ENCODE data around the gene UBL3. TPM values are rescaled to one million over a fixed set of nuclear protein-coding genes. Genes with fewer than 3 reads are reported as not detected.
A peak's percentile ranks its signal among the peaks of the same experiment; 100 is the strongest.

UBL3 gene
- total RNA-seq, 1 donor from 2014 or later = 52.2 TPM

DNA sequence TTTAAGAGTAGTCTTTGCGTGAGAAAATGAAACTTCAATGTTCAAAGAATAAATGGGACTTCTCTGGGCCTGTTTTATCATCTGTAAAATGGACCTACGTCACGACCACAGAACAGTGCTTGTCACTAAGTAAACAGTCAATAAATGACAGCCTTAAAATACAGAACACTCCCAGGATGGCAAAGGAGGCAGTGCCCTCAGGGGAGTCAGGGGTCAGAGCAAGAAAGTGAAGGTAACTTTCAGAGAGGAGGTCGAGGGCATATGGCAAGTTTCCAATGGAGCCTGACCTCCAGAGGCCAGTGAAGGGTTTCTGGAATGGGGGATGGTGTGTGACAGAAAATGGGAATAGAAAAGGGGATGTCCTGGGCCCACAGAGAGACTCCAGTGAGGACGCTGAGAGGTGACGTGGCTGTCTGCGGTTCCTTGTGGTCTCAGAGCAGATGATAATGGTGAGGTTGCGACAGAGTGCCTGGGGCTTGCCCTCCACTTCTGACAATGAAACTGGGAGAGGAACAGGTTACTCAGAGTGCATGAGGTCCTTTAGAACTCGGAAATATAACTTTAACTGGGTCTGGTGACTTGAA is 91.8 kb downstream of the UBL3 start:
- peak; percentile 15 for DNase-seq (ENCODE audit: low spot score)

DNA sequence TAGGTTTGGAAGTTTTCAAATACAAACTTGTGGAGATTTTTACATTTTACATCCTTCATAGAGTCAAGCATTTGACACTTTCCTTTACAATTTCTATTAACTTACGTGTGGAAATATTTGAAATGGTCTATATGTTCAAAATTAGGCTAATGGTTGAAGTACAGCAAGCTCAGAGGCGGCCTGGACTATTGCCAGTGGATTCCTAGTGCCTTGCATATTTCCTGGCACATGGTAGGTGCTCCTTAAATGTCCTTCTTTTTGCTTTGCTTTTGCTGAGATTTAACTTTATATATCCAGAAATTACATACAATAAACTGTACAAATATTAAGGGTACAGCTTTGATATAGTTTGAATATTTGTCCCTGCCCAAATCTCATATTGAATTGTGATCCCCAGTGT is 93.9 kb downstream of the UBL3 start:
- no peak for DNase-seq (ENCODE audit: low spot score)

DNA sequence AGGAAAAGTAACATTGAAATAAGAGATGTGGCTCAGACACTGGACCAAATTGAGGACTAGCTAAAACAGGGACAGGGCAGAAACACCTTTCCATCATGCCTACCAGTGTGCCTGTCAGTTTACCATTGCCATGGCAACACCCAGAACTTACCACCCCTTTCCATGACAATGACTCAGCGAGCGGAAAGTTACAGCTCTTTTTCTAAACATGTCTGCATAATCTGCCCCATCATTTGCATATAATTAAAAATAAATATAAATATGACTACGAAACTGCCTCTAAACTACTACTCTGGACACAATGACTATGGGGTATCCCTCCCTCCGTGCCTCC is 96.0 kb downstream of the UBL3 start:
- no peak for DNase-seq (ENCODE audit: low spot score)

DNA sequence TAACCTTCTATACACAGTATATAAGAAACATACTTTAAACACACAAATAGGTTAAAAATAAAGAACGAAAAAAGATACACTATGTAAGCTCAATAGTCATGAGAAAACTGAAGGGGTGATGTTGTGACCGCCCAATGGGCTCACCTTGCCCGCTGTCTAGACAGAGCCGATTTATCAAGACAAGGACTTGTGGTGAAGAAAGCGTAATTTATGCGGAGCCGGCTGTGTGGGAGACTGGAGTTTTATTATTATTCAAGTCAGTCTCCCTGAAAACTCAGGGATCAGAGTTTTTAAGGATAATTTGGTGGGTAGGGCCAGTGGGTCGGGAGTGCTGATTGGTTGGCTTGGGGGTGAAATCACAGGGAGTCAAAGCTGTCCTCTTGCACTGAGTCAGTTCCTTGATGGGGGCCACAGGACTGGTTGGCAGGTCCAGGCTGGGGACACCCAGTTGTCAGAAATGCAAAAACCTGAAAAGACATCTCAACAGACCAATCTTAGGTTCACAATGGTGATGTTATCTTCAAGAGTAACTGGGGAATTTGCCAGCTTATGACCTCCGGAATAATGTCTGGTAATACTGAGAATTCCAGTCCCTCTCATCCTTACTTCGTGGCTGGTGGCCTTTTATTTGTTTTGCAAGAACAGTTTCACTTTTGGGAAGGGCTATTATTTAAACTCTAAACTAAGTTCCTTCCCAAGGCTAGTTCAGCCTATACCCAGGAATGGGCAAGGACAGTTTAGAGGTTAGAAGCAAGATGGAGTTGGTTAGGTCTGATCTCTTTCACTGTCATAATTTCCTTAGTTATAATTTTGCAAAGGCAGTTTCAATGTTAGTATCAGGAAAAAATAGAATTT is 96.6 kb downstream of the UBL3 start:
- no peak for DNase-seq (ENCODE audit: low spot score)

DNA sequence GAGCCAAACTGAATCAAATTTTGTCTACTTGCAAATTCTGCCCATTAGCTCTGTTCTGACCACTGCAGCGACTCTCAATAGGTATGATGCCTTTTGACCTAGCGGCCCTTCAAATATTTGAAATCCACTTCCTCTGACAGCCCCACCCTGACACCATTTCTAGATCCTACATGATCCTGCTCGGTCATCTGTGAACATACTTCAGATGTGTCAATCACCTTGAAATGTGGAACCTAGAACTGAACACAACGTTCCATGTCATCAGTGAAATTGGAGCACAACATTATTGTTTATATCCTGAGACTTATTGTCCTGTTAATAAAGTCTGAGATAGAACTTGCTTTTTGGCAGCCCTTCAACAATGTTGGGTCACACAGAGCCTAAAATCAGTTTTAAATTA is 98.2 kb downstream of the UBL3 start:
- DNase-seq (ENCODE audit: low spot score) = no peak

DNA sequence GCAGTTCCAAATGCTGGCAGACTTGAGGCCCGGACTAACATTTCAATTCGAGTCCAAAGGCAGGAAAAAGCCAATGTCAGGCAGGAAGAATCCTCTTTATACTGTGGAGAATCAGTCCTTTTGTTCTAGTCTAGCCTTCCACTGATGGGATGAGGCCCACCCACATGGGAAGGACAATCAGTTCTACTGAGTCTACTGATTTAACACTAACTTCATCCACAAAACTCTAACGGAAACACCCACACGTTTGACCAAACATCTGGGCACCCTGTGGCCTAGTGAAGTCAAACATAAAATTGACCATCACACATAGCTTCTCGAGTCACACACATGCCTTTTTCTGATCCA is 100.3 kb downstream of the UBL3 start:
- DNase-seq (ENCODE audit: low spot score) = no peak

DNA sequence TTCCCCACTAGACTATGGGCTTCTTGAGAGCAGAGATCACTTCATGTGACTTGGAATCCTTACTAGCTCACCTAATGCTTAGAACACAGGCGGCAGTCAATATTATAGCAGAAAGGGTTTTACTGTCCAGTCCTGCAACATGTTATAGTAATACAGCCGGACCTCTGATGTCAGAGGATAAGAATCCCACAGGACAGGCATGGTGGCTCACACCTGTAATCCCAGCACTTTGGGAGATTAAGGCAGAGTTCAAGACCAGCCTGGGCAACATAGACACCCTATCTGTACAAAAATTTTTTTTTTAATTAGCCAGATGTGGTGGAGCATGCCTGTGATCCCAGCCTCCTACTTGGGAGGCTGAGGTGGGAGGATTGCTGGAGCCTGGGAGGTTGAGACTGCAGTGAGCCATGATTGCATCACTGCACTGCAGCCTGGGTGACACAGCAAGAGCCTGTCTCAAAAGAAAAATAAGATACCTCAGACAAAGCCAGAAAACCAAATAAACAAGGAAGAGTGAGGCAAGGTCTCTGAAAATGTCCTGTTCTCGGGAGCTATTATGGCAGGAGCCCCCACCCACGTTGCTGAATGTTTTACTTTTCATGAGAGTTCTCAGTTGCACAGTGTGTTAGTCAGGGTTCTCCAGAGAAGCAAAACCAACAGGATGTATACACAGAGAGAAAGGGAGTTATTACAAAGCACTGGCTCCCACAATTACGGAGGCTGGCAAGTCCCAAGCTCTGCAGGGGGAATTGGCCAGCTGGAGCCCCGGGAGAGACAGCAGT is 100.8 kb downstream of the UBL3 start:
- no peak for DNase-seq (ENCODE audit: low spot score)

DNA sequence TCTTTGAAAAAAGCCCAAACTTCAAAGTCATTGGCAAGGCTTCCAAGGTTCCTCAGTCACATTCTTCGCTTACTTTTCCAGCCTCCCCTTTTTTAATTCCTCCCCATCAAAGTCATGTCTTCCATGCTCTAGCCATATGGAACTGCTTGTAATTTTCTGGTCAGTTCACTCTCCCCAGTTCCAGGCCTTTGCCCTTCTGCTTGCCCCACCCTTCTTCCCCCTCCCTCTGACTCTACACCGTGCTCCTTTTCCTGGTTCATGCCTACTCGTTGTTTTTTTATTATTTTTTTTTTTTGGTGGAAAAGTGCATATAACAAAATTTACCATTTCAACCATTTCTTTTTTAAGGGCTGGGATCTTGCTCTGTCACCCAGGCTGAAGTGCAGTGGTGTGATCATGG is 102.3 kb downstream of the UBL3 start:
- no peak for DNase-seq (ENCODE audit: low spot score)

DNA sequence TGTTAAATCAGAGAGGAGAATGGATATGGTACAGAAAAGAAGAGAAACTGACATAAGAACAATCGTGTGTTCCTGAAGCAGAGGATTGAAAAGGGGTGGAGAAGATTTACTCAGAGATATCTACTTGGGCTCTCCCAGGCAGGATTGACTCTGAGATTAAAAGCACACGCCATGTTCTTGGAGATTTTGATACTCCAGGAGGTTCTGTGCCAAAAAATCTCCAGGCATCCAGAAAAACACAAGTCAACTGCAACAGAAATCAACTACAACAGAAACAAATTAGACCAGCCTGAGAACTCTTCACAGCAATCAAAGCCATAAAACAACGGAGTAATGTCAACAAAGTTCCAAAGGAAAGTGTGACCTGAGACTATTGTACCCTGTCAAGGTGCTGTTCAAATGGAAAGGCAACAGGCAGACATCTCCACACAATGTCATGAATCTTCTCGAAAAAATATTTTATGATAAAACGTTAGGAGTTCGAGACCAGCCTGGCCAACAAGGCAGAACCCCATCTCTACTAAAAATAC is 104.2 kb downstream of the UBL3 start:
- peak; percentile 57 for DNase-seq (ENCODE audit: low spot score)

DNA sequence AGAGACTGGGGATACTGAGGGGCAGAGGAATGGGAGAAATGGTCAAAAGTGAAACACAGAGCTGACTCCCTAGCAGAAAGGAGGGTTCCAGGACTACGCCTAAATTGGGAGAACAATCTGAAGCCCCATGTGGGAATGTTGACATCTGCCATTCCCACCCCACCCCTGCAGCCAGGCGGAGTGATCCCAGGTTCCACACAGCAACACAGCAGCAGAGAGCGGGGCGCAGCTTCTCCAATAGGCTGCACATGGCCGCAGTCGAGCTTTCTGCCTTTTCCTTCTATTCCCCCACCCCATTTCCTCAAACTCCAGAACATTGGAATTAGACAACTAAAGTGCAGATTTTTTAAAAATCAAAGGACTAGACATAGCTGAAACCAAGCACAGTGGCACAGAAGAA is 104.7 kb downstream of the UBL3 start:
- DNase-seq (ENCODE audit: low spot score) = no peak

DNA sequence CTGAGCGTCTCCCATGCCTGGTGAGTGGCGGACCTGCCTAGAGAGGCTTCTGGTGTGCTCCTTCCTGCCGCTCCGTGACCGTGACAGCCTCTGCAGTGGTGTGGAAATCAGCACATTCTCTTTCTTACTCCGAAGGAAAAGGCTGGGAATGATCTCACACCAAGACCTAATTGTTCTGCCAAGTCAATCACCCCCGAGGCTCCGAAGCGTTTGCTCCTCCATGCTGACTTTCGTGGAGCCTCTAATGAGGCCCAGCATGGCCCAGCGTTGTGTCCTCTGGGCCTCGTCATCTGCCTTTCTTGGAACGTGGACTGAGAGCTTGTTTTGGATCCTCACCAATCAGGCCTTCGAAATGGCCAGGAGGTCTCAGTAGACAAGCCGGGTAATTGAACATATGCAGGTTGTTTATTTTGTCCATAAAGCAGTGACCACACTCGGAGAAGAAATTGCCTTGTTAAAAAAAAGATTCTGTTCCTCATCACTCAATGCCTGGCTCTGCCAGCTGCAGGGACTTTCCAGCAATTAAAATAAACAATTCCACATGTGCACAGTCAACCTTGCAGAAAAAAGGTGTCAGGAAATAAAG is 107.1 kb downstream of the UBL3 start:
- no peak for DNase-seq (ENCODE audit: low spot score)

DNA sequence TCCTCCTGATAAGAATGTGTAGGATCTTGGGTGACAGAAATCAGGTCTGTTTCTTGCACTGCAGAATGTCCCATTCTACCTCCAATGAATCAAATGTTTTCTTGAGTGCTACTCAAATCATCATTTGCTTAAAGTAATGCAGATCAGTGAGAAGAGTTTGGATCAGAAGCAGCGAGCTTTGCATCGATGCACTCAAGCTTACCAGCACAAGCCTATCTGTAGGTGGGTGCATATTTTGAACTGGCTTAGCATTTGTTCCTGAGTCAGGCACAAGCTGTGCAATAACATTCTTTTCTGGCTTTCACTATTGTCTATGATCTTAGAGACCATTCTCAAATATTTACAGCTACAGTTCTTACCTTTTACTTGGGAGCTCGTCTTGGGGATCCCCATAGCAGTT is 109.5 kb downstream of the UBL3 start:
- no peak for DNase-seq (ENCODE audit: low spot score)

DNA sequence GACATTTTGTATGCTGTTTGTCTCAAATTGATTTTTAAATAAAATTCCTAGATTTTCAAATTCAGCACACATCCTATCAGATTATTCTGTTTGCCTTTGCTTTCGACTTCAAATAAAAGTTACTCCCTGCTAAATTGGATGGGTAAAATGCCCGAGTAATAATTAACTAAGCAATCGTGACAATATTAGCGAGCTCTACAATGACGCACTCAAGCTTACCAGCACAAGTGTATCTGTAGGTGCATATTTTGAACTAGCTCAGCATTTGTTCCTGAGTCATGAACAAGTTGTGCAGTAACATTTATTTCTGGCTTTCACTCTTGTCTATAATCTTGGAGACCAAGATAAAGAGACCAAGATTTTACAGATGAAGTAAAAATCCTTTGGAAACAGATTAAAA is 113.4 kb downstream of the UBL3 start:
- no peak for DNase-seq (ENCODE audit: low spot score)

DNA sequence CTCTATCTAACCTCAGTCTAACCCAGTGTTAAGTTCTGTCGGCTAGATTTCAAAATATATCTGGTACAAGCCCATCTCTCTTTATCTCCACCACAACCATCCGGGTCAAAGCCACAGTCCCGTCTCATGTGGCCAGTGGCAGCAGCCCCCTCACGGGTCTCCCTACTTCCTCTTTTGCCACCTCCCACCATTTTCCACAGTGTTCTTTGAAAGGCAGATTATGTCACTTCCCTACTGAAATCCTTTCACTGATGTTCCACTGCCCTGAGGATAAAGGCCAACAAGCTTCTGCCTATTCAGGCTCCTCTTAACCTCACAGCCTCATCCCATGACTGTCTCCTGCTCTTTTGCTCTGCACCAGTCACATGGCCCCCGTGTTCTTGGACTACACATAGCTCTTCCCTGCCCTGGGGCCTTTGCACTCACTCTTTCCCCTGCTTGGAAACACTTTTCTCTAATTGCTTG is 117.2 kb downstream of the UBL3 start:
- no peak for DNase-seq (ENCODE audit: low spot score)

DNA sequence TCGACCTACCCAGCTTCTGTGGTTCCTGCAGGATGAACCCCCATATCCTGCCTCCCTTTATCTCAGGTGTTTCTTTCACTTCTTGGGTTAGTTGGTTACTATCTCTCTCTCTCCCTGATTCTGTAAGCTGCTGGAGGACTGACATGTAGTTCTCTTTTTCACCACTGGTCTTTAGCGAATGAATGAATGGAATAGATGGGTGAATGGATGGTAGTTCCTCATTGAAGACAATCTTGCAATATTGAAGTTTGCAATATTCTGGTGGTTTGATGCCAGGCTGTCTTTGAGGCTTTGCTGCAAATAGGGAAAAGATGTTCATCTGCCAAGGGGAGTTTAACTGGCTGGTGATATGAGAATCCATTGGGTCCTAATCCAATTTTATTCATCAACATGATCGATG is 120.2 kb downstream of the UBL3 start:
- DNase-seq (ENCODE audit: low spot score) = no peak

DNA sequence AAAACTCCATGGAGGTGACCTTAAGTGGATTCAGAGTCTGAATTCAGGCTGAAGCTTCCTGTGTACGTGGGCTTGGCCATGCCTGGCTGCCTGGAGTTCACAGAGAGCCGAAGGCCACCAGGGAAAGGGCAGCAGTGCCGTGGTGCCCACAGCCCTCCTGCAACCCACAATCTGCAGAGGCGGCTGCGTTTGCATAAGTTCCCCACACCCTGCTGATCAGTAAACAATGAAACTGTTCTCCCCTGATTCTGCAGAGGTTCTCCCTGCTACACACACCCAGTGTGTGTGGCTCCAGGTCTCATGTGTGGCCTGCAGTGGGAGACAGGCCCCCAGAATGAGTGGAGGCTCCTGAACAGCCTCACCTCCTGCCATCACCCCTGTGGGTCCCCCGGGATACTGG is 128.0 kb downstream of the UBL3 start:
- DNase-seq (ENCODE audit: low spot score) = no peak

DNA sequence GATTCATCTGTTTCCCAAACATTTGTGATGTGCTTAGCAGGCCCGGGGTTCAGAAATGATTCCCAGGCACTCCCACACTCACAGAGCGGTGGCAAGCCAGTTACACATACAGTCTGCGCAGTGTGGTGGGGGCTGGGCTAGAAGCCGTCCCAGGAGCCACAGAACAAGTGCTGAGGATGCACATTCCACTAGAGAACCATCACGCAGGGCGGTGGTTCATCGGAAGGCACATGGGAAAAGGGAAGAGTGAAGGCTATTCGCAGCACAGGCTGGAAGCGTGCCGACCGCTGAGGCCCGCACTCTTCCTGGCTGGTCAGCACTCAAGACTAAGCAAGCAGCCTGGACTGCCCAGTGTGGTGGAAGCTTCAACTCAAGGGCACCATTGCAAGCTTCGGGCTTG is 128.7 kb downstream of the UBL3 start:
- DNase-seq (ENCODE audit: low spot score) = no peak

DNA sequence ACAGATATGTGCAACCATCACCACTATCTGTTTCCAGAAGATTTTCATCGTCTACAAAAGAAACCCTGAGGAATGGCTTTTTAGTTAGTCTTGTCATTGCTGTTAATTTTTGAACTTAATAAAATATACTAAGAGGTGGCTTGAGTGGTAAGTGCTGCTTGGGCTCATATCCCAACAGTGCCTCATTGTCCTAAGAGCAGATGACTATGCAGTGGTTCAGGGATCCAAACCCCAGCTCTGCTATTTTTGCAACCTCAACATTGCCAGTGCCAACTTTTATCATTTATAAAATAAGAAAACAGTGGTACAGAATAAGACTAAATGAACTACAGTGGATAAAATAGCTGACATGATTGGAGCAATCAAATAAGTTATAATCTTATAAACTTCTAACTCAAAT is 131.7 kb downstream of the UBL3 start:
- DNase-seq (ENCODE audit: low spot score) = no peak

DNA sequence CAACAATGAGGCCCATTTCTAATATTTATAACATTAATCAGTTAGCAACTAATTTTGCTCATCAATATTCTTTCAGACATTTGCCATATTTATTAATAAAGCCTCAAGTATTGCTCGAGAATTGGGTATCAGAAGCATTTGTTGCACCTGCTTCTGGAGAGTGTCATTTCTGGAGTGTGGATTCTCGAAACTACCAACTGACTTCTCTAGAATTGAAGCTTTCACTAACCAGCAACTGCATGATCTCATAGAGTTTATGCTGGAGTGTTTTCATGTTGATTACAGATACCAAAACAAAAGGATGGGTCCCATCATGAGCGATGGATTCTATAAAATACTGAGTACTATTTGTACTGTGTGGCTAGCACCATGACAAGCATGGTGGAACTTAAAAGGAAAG is 133.9 kb downstream of the UBL3 start:
- no peak for DNase-seq (ENCODE audit: low spot score)

Data from umbilical cord (tissue), 2 donors.